Calu3 (cell line): Measurements from ENCODE around the gene MTFMT. TPM values are rescaled to one million over a fixed set of nuclear protein-coding genes. Genes with fewer than 3 reads are reported as not detected.

Experiments used
- BruUV-seq: library from RNA; stranded (reverse); fragments of 400-500 nt; replicated peaks from 2 replicates; lab custom pipeline; 2021; lab: Mats Ljungman, UMichigan
- CTCF ChIA-PET: fragments of 300-600 bp; sonication (Branson Sonifier 250); formaldehyde crosslinking; loops from one replicate; lab custom pipeline; 2022; ENCODE audit warnings: antibody characterized with exemption; lab: Charles Lee
- DNase-seq: peaks from one replicate; pipeline ENCODE4 v3.0.0; 2022
- H3K27ac Mint-ChIP-seq: one replicate; pipeline ENCODE4 v1.8.0; 2022; ENCODE audit warnings: mixed read lengths; ENCODE audit not compliant: unreplicated experiment
- H3K27me3 Mint-ChIP-seq: one replicate; pipeline ENCODE4 v1.8.0; 2022; ENCODE audit warnings: mixed read lengths; ENCODE audit not compliant: unreplicated experiment
- H3K36me3 Mint-ChIP-seq: one replicate; pipeline ENCODE4 v1.8.0; 2022; ENCODE audit warnings: mild to moderate bottlenecking, moderate library complexity, mixed read lengths; ENCODE audit not compliant: insufficient read depth, unreplicated experiment
- H3K4me1 Mint-ChIP-seq: one replicate; pipeline ENCODE4 v1.8.0; 2022; ENCODE audit warnings: mild to moderate bottlenecking, low read depth, mixed read lengths; ENCODE audit not compliant: unreplicated experiment
- H3K4me3 Mint-ChIP-seq: one replicate; pipeline ENCODE4 v1.8.0; 2022; ENCODE audit warnings: mild to moderate bottlenecking, low read depth, moderate library complexity, mixed read lengths; ENCODE audit not compliant: unreplicated experiment
- H3K9me3 Mint-ChIP-seq: one replicate; pipeline ENCODE4 v1.8.0; 2022; ENCODE audit warnings: low read depth, mixed read lengths; ENCODE audit not compliant: unreplicated experiment
- intact Hi-C: fragments of 100-400 bp; cut with micrococcal nuclease; formaldehyde crosslinking; loops from one replicate; pipeline ENCODE4 v1.10.0; 2022; ENCODE audit not compliant: unreplicated experiment
- total RNA-seq: library from RNA; stranded (reverse); gene quantifications from 2 replicates; pipeline ENCODE4 v1.2.3, GENCODE V29; 2022
- TF ChIP-seq, protein P1 (sequence below): fragments of 200-600 bp; IDR thresholded peaks from one replicate; pipeline ENCODE4 v1.8.0; 2022; ENCODE audit warnings: antibody characterized with exemption; ENCODE audit not compliant: unreplicated experiment

Gene MTFMT
- total RNA-seq, 1 experiment from 2014 or later, result 18.9 TPM

- H3K9me3 Mint-ChIP-seq, result no peaks in the 10 kb centered on the region
- H3K36me3 Mint-ChIP-seq, result peaks cover 20% of the 10 kb centered on the region
- no peak overlapping the region for H3K27ac Mint-ChIP-seq
- TF ChIP-seq, protein P1, sequence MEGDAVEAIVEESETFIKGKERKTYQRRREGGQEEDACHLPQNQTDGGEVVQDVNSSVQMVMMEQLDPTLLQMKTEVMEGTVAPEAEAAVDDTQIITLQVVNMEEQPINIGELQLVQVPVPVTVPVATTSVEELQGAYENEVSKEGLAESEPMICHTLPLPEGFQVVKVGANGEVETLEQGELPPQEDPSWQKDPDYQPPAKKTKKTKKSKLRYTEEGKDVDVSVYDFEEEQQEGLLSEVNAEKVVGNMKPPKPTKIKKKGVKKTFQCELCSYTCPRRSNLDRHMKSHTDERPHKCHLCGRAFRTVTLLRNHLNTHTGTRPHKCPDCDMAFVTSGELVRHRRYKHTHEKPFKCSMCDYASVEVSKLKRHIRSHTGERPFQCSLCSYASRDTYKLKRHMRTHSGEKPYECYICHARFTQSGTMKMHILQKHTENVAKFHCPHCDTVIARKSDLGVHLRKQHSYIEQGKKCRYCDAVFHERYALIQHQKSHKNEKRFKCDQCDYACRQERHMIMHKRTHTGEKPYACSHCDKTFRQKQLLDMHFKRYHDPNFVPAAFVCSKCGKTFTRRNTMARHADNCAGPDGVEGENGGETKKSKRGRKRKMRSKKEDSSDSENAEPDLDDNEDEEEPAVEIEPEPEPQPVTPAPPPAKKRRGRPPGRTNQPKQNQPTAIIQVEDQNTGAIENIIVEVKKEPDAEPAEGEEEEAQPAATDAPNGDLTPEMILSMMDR, result no peak
- peaks cover 13% of the 10 kb centered on the region for H3K27me3 Mint-ChIP-seq
- CTCF ChIA-PET, result interaction anchor here (1.2 to 1.3 kb wide), 2 partner anchors 18 to 31 kb away, joined by 3 to 5 read pairs; no protein-coding TSS in a partner anchor
- BruUV-seq, result no TSS peak
- no peak overlapping the region for H3K4me3 Mint-ChIP-seq
- DNase-seq, result no peak
- intact Hi-C loops, result no loop called here
- peaks cover 37% of the 10 kb centered on the region for H3K4me1 Mint-ChIP-seq
Measured at GRCh38 chr15:65051266-65051665, 21.8 kb upstream of the MTFMT start.

- no TSS peak for BruUV-seq
- Mint-ChIP-seq H3K4me1 (peaks cover 32% of the 10 kb centered on the region), H3K9me3 (no peaks in the 10 kb centered on the region), H3K36me3 (peaks cover 11% of the 10 kb centered on the region), H3K4me3 (peak overlapping the region; percentile 57), H3K27ac (peak overlapping the region; percentile 4), H3K27me3 (peaks cover 13% of the 10 kb centered on the region)
- CTCF ChIA-PET, result interaction anchor here (0.7 to 1.3 kb wide), 2 partner anchors 15 to 17 kb away, joined by 5 read pairs; no protein-coding TSS in a partner anchor
- intact Hi-C loops, result no loop called here
- TF ChIP-seq, protein P1, result no peak
- DNase-seq, result no peak
Measured at GRCh38 chr15:65050270-65050669, 20.8 kb upstream of the MTFMT start.

GRCh38 chr15:65049418-65049840 is 20.0 kb upstream of the MTFMT start:
- no TSS peak for BruUV-seq
- Mint-ChIP-seq H3K36me3 (peaks cover 11% of the 10 kb centered on the region), H3K4me3 (peak overlapping the region; percentile 57), H3K27ac (peak overlapping the region; percentile 4), H3K4me1 (peaks cover 32% of the 10 kb centered on the region), H3K27me3 (peaks cover 13% of the 10 kb centered on the region), H3K9me3 (no peaks in the 10 kb centered on the region)
- TF ChIP-seq, protein P1, result no peak
- intact Hi-C loops, result no loop called here
- DNase-seq, result peak; percentile 92
- CTCF ChIA-PET, result interaction anchor here (0.6 to 0.9 kb wide), 2 partner anchors 52 to 974 kb away, joined by 3 read pairs; no protein-coding TSS in a partner anchor

DNA sequence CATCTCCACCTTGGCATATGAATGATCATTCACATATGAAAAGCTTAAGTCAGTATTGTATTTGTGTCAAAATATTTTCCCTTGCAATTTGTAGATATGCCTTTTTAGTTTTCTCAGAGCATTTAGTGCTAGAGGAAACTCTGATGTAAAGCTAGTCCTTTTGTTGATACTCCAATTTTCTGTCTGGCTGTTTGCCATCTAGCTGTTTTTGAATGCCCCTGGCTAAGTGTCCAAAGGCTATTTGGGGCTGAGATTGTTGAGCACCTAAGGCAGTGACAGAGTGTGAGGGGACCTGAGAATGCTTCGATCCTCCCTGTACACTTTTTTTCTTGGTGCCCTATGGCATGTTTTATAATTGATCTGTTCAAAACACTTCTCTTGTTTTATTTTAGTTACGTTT is 18.8 kb upstream of the MTFMT start:
- Mint-ChIP-seq H3K4me1 (peaks cover 42% of the 10 kb centered on the region), H3K27ac (no peak overlapping the region), H3K27me3 (peaks cover 13% of the 10 kb centered on the region), H3K9me3 (no peaks in the 10 kb centered on the region), H3K4me3 (no peak overlapping the region), H3K36me3 (peaks cover 11% of the 10 kb centered on the region)
- TF ChIP-seq, protein P1, result no peak
- intact Hi-C loops, result no loop called here
- BruUV-seq, result no TSS peak
- no peak for DNase-seq
- CTCF ChIA-PET, result no interaction called here
